DND-41 (cell line): Measurements from ENCODE around the gene SOX5.

ENCODE experiments used
- ATAC-seq: fragments of 200-7000 bp; cut with Tn5 transposase; 3 replicates; pipeline ENCODE4 v1.9.1; 2021; ENCODE audit warnings: low read depth; ENCODE audit not compliant: insufficient read depth
- DNase-seq: peaks from one replicate; pipeline ENCODE4 v3.0.0-alpha.2; 2020
- H2AFZ ChIP-seq: 2 replicates; pipeline ENCODE4 v1.6.0; 2012; ENCODE audit warnings: low read depth, low read length
- H3K27ac ChIP-seq: 2 replicates; pipeline ENCODE4 v1.5.1; 2012; ENCODE audit warnings: low read length, inconsistent platforms
- H3K27me3 ChIP-seq: fragments of 200-600 bp; sonication (generic); 2 replicates; pipeline ENCODE4 v1.6.0; 2012; ENCODE audit warnings: low read length, mild to moderate bottlenecking, inconsistent platforms; ENCODE audit not compliant: insufficient read depth, poor library complexity
- H3K36me3 ChIP-seq: 2 replicates; pipeline ENCODE4 v1.5.1; 2012; ENCODE audit warnings: low read length, inconsistent platforms; ENCODE audit not compliant: insufficient read depth
- H3K4me1 ChIP-seq: 2 replicates; pipeline ENCODE4 v1.5.1; 2012; ENCODE audit warnings: mild to moderate bottlenecking, low read length; ENCODE audit not compliant: insufficient read depth
- H3K4me2 ChIP-seq: 2 replicates; pipeline ENCODE4 v1.6.0; 2012; ENCODE audit warnings: mild to moderate bottlenecking, moderate library complexity, low read length, inconsistent platforms; ENCODE audit not compliant: insufficient read depth
- H3K4me3 ChIP-seq, 2 experiments: fragments of 200-600 bp in 1 of 2; shearing (Covaris generic) in 1 of 2; 2 replicates each; pipeline ENCODE4 v1.5.1; 2012 to 2016; ENCODE audit warnings: inconsistent platforms in 2 of 2, low read length in 2 of 2, mild to moderate bottlenecking in 2 of 2, low read depth in 1 of 2, moderate library complexity in 1 of 2
- H3K79me2 ChIP-seq: 2 replicates; pipeline ENCODE4 v1.6.0; 2012; ENCODE audit warnings: low read length, inconsistent platforms; ENCODE audit not compliant: insufficient read depth
- H3K9ac ChIP-seq: 2 replicates; pipeline ENCODE4 v1.6.0; 2012; ENCODE audit warnings: low read depth, mild to moderate bottlenecking, inconsistent platforms, low read length, moderate library complexity
- H3K9me3 ChIP-seq: 2 replicates; pipeline ENCODE4 v1.5.1; 2012; ENCODE audit warnings: low read length, moderate library complexity, mild to moderate bottlenecking, inconsistent platforms; ENCODE audit not compliant: insufficient read depth, severe bottlenecking
- H4K20me1 ChIP-seq: 2 replicates; pipeline ENCODE4 v1.6.0; 2012; ENCODE audit warnings: low read length; ENCODE audit not compliant: insufficient read depth
- EZH2 ChIP-seq: IDR thresholded peaks from 3 replicates; pipeline ENCODE4 v1.6.1; 2012; ENCODE audit warnings: borderline replicate concordance, low read depth, mild to moderate bottlenecking, moderate library complexity, low read length, inconsistent platforms; ENCODE audit not compliant: severe bottlenecking
- TF ChIP-seq, protein P1 (sequence below): IDR thresholded peaks from 2 replicates; pipeline ENCODE4 v1.5.1; 2012; ENCODE audit warnings: borderline replicate concordance, low read length, moderate library complexity, mild to moderate bottlenecking; ENCODE audit not compliant: poor library complexity, severe bottlenecking; ENCODE audit errors: extremely low read depth

Gene SOX5

GRCh38 chr12:23699031-23699430, 250.4 kb downstream of the SOX5 start:
- no peak for ATAC-seq
- H3K36me3 ChIP-seq, result no peaks in the 10 kb centered on the region
- H3K9ac ChIP-seq, result no peak overlapping the region
- DNase-seq, result no peak
- no peaks in the 10 kb centered on the region for H4K20me1 ChIP-seq
- H2AFZ ChIP-seq, result no peak overlapping the region
- H3K27ac ChIP-seq, result no peak overlapping the region
- no peak overlapping the region for H3K4me3 ChIP-seq
- H3K9me3 ChIP-seq, result no peaks in the 10 kb centered on the region
- no peaks in the 10 kb centered on the region for H3K27me3 ChIP-seq
- H3K79me2 ChIP-seq, result no peaks in the 10 kb centered on the region
- no peak for TF ChIP-seq EZH2
- TF ChIP-seq, protein P1, sequence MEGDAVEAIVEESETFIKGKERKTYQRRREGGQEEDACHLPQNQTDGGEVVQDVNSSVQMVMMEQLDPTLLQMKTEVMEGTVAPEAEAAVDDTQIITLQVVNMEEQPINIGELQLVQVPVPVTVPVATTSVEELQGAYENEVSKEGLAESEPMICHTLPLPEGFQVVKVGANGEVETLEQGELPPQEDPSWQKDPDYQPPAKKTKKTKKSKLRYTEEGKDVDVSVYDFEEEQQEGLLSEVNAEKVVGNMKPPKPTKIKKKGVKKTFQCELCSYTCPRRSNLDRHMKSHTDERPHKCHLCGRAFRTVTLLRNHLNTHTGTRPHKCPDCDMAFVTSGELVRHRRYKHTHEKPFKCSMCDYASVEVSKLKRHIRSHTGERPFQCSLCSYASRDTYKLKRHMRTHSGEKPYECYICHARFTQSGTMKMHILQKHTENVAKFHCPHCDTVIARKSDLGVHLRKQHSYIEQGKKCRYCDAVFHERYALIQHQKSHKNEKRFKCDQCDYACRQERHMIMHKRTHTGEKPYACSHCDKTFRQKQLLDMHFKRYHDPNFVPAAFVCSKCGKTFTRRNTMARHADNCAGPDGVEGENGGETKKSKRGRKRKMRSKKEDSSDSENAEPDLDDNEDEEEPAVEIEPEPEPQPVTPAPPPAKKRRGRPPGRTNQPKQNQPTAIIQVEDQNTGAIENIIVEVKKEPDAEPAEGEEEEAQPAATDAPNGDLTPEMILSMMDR, result no peak
- H3K4me2 ChIP-seq, result no peak overlapping the region
- H3K4me1 ChIP-seq, result no peaks in the 10 kb centered on the region

DNA sequence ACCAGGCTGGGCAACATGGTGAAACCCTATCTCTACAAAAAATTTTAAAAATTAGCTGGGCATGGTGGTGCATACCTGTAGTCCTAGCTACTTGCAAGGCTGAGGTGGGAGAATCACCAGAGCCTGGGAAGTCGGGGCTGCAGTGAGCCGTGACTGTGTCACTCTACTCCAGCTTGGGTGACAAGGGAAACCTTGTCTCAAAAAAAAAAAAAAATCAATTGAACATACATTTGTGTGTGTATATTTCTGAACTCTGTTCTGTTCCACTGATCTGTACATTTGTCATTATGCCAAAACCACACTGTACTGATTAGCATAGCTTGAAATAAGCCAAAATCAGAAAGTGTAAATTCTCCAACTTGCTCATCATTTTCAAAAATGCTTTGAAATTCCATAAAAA, 254.6 kb downstream of the SOX5 start:
- Histone ChIP-seq H3K4me1 (no peaks in the 10 kb centered on the region), H3K9ac (no peak overlapping the region), H3K4me2 (no peak overlapping the region), H3K27me3 (no peaks in the 10 kb centered on the region), H3K9me3 (no peaks in the 10 kb centered on the region), H3K79me2 (no peaks in the 10 kb centered on the region), H3K36me3 (no peaks in the 10 kb centered on the region), H4K20me1 (no peaks in the 10 kb centered on the region), H2AFZ (no peak overlapping the region), H3K27ac (no peak overlapping the region), H3K4me3 (no peak overlapping the region)
- no peak for DNase-seq
- TF ChIP-seq, protein P1, result no peak
- no peak for TF ChIP-seq EZH2
- ATAC-seq, result no peak

DNA sequence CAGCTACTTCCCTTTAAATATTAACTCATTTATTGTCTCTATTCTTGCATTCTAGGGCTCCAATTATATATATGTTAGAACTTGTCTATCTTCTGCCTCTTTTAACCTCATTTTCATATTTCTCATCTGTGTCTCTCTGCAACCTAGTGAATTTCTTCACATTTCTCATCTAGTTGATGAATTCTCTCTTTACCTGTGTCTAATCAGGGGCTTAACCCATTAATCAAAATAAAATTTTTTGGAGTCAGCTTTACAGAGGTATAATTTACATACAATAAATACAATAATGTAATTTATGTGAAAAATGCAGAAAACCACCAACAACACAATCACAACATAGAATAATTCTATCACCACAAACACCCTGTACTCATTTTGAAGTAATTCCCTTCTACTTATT, 255.2 kb downstream of the SOX5 start:
- TF ChIP-seq, protein P1, result no peak
- no peak for TF ChIP-seq EZH2
- no peak for ATAC-seq
- H2AFZ ChIP-seq, result no peak overlapping the region
- H3K4me1 ChIP-seq, result no peaks in the 10 kb centered on the region
- H3K9ac ChIP-seq, result no peak overlapping the region
- no peaks in the 10 kb centered on the region for H3K79me2 ChIP-seq
- no peaks in the 10 kb centered on the region for H3K36me3 ChIP-seq
- H4K20me1 ChIP-seq, result no peaks in the 10 kb centered on the region
- no peak overlapping the region for H3K4me3 ChIP-seq
- no peak overlapping the region for H3K27ac ChIP-seq
- H3K9me3 ChIP-seq, result no peaks in the 10 kb centered on the region
- H3K27me3 ChIP-seq, result no peaks in the 10 kb centered on the region
- H3K4me2 ChIP-seq, result no peak overlapping the region
- DNase-seq, result no peak

- Histone ChIP-seq H2AFZ (no peak overlapping the region), H3K4me3 (no peak overlapping the region), H3K4me2 (no peak overlapping the region), H3K79me2 (no peaks in the 10 kb centered on the region), H3K9me3 (no peaks in the 10 kb centered on the region), H4K20me1 (no peaks in the 10 kb centered on the region), H3K4me1 (no peaks in the 10 kb centered on the region), H3K27me3 (no peaks in the 10 kb centered on the region), H3K36me3 (no peaks in the 10 kb centered on the region), H3K27ac (no peak overlapping the region), H3K9ac (no peak overlapping the region)
- TF ChIP-seq EZH2, result no peak
- TF ChIP-seq, protein P1, result no peak
- no peak for DNase-seq
- ATAC-seq, result no peak
These were observed 261.5 kb downstream of the SOX5 start for GRCh38 chr12:23687947-23688346.
